Hair follicle dermal papilla cell (primary cell): ENCODE data around the gene PLK2. TPM values are rescaled to one million over a fixed set of nuclear protein-coding genes. Genes with fewer than 3 reads are reported as not detected.

Source experiments
- total RNA-seq: library from RNA; depleted of rRNA; stranded (reverse); fragments of >200 nt; gene quantifications from 2 replicates; pipeline ENCODE4 v1.2.3, GENCODE V29; 2012

Gene PLK2
- total RNA-seq = 352 and 508 TPM in 2 replicates

DNA sequence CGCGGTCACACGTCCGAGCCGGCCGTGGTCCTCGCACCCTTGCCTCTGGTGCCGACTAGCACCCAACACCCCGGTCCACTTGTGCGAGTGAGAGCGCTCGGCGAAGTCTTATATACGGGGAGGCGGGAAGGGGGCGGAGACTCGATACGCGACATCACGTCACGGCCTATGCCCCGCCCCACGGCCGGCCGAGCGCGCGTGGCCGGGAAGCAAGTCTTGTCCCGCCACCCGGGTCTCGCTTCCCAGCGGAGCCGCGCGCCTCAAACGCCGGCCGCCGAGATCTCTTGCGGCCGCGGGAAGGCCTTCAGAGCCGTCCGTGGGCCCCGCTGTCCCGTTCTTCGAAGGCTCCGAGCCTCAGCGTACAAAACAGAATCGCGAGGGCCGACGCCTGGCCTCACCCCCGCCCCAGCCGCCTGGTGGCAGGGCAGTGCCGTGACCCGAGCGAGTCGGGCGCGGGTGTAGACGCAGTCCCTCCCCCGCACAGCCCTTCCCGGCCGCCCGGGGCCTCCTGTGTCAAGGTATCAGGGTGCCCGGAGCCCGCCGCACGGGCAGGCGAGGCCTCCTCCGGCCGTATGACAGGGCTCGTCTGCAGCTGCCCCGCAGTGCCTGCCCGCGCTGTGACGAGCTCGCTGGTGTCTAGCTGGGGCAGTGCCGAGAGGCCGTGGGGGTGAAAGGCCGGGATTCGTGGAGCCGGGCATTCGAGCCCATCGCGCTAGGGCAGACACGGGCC lies at the start of gene PLK2:
PLK2 (minus strand) TSS at position 85 of the 730 bp plus-strand sequence. CDS start 127 bp downstream, outside the sequence.

GRCh38 chr5:58491216-58491892 lies 31.5 kb upstream of the PLK2 start, which contains the start of gene GAPT:
Gene GAPT (plus strand): TSS chr5:58491435. CDS start chr5:58494537, 3,102 bp downstream.

Other genes with a start within 250 kb of the PLK2 start
- gene GAPT, start 31.3 kb upstream of the PLK2 start, total RNA-seq = not detected in 2 replicates
- gene RAB3C, start 123.0 kb upstream of the PLK2 start, total RNA-seq = not detected in 2 replicates